A673 (cell line): Measurements from ENCODE around the gene MMP11. TPM values are rescaled to one million over a fixed set of nuclear protein-coding genes. Genes with fewer than 3 reads are reported as not detected.

Experiments
- BruUV-seq: library from RNA; stranded (reverse); fragments of 400-500 nt; replicated peaks from 2 replicates; lab custom pipeline; 2021; lab: Mats Ljungman, UMichigan
- CTCF ChIA-PET: fragments of 300-600 bp; sonication (Branson Sonifier 250); formaldehyde crosslinking; loops from one replicate; lab custom pipeline; 2022; ENCODE audit warnings: antibody characterized with exemption; lab: Charles Lee
- POLR2A ChIA-PET: fragments of 300-600 bp; sonication (Branson Sonifier 250); formaldehyde crosslinking; loops from one replicate; lab custom pipeline; 2022; ENCODE audit warnings: antibody characterized with exemption; ENCODE audit not compliant: low non-redundant PET; lab: Charles Lee
- DNase-seq: peaks from one replicate; pipeline ENCODE4 v3.0.0-alpha.2; 2015; ENCODE audit warnings: low spot score
- H3K27ac ChIP-seq: fragments of 200-600 bp; sonication (generic); 2 replicates; pipeline ENCODE4 v1.5.1; 2016; ENCODE audit warnings: mixed run types, low read depth, mild to moderate bottlenecking, mixed read lengths, antibody characterized with exemption, low read length; ENCODE audit not compliant: poor library complexity, severe bottlenecking
- H3K27me3 ChIP-seq: fragments of 200-600 bp; sonication (generic); replicated peaks from 2 replicates; pipeline ENCODE4 v1.6.1; 2017; ENCODE audit warnings: mixed run types, low read depth, mild to moderate bottlenecking, mixed read lengths, antibody characterized with exemption, low read length; ENCODE audit not compliant: insufficient read depth, poor library complexity
- H3K36me3 ChIP-seq: fragments of 200-600 bp; sonication (generic); 2 replicates; pipeline ENCODE4 v1.6.1; 2016; ENCODE audit warnings: mixed run types, mild to moderate bottlenecking, mixed read lengths, antibody characterized with exemption, low read length; ENCODE audit not compliant: insufficient read depth, poor library complexity, severe bottlenecking
- H3K4me1 ChIP-seq: fragments of 200-600 bp; sonication (generic); 2 replicates; pipeline ENCODE4 v1.6.1; 2017; ENCODE audit warnings: mixed run types, mild to moderate bottlenecking, mixed read lengths, antibody characterized with exemption, low read length; ENCODE audit not compliant: insufficient read depth, poor library complexity, severe bottlenecking
- H3K4me3 ChIP-seq: fragments of 200-600 bp; sonication (generic); 2 replicates; pipeline ENCODE4 v1.5.1; 2016; ENCODE audit warnings: low read depth, mixed run types, mild to moderate bottlenecking, mixed read lengths, low read length; ENCODE audit not compliant: poor library complexity, severe bottlenecking
- H3K9me3 ChIP-seq: fragments of 200-600 bp; sonication (generic); 2 replicates; pipeline ENCODE4 v1.6.1; 2016; ENCODE audit warnings: mixed run types, low read depth, mild to moderate bottlenecking, mixed read lengths, antibody characterized with exemption, low read length; ENCODE audit not compliant: poor library complexity, severe bottlenecking
- CTCF ChIP-seq: fragments of 300-800, 200-600 bp; sonication (generic); conservative IDR thresholded peaks from 2 replicates; pipeline ENCODE4 v1.5.1; 2017; ENCODE audit warnings: low read depth, mild to moderate bottlenecking, antibody characterized with exemption, low read length, moderate library complexity, mixed read lengths
- EZH2 ChIP-seq: fragments of 200-600 bp; sonication (generic); IDR thresholded peaks from 2 replicates; pipeline ENCODE4 v1.6.1; 2017; ENCODE audit warnings: borderline replicate concordance, low read depth, mild to moderate bottlenecking, mixed read lengths, antibody characterized with exemption, low read length; ENCODE audit not compliant: poor library complexity, severe bottlenecking
- intact Hi-C: fragments of 100-400 bp; cut with micrococcal nuclease; formaldehyde crosslinking; loops from one replicate; pipeline ENCODE4 v1.10.0; 2022; ENCODE audit not compliant: unreplicated experiment
- total RNA-seq: library from RNA; stranded (reverse); gene quantifications from 2 replicates; pipeline ENCODE4 v1.2.3, GENCODE V29; 2021

MMP11 gene
- total RNA-seq, 1 experiment from 2014 or later, result 5.1 TPM

GRCh38 chr22:23779731-23780130 lies 7.1 kb downstream of the MMP11 start:
- no peak overlapping the region for H3K27ac ChIP-seq
- H3K4me1 ChIP-seq, result peaks cover 5% of the 10 kb centered on the region
- DNase-seq, result no peak
- H3K27me3 ChIP-seq, result no peaks in the 10 kb centered on the region
- H3K36me3 ChIP-seq, result no peaks in the 10 kb centered on the region
- CTCF ChIA-PET, result no interaction called here
- no peaks in the 10 kb centered on the region for H3K9me3 ChIP-seq
- H3K4me3 ChIP-seq, result no peak overlapping the region
- no TSS peak for BruUV-seq
- POLR2A ChIA-PET, result no interaction called here
- TF ChIP-seq CTCF (no peak), EZH2 (no peak)
- intact Hi-C loops, result no loop called here

- H3K27ac ChIP-seq, result no peak overlapping the region
- H3K36me3 ChIP-seq, result no peaks in the 10 kb centered on the region
- POLR2A ChIA-PET, result no interaction called here
- no peak overlapping the region for H3K4me3 ChIP-seq
- H3K4me1 ChIP-seq, result peaks cover 5% of the 10 kb centered on the region
- CTCF ChIA-PET, result no interaction called here
- no peak for DNase-seq
- no TSS peak for BruUV-seq
- no peaks in the 10 kb centered on the region for H3K27me3 ChIP-seq
- TF ChIP-seq CTCF, result no peak
- no peak for TF ChIP-seq EZH2
- intact Hi-C loops, result no loop called here
- H3K9me3 ChIP-seq, result no peaks in the 10 kb centered on the region
Observed at GRCh38 chr22:23780146-23780748, 7.6 kb downstream of the MMP11 start.

GRCh38 chr22:23781065-23781464 lies 8.4 kb downstream of the MMP11 start:
- H3K9me3 ChIP-seq, result no peaks in the 10 kb centered on the region
- no peak overlapping the region for H3K4me3 ChIP-seq
- CTCF ChIA-PET, result no interaction called here
- H3K27ac ChIP-seq, result no peak overlapping the region
- intact Hi-C loops, result no loop called here
- H3K4me1 ChIP-seq, result peaks cover 5% of the 10 kb centered on the region
- no TSS peak for BruUV-seq
- TF ChIP-seq CTCF (no peak), EZH2 (no peak)
- no peaks in the 10 kb centered on the region for H3K36me3 ChIP-seq
- POLR2A ChIA-PET, result no interaction called here
- H3K27me3 ChIP-seq, result no peaks in the 10 kb centered on the region
- DNase-seq, result no peak
